Right atrium auricular region (tissue), 2 donors: Measurements from ENCODE around the gene TOP2B. TPM values are rescaled to one million over a fixed set of nuclear protein-coding genes. Genes with fewer than 3 reads are reported as not detected.

Experiments used
- DNase-seq: peaks from one replicate; pipeline ENCODE4 v3.0.0-alpha.2; 2019; ENCODE audit warnings: low spot score
- H3K27ac ChIP-seq, 2 donors: fragments of 200-600 bp; sonication (generic); 1 replicate in 1 of 2; 2 replicates in 1 of 2; pipeline ENCODE4 v1.5.1; 2016 to 2019
- H3K27me3 ChIP-seq, 2 donors: fragments of 200-600 bp; sonication (generic); one replicate each; pipeline versions ENCODE4 v1.5.1 to v1.6.0; 2017 to 2019
- H3K36me3 ChIP-seq: fragments of 200-600 bp; sonication (generic); one replicate; pipeline ENCODE4 v1.5.1; 2016
- H3K4me1 ChIP-seq, 2 donors: fragments of 200-600 bp; sonication (generic); one replicate each; pipeline versions ENCODE4 v1.5.1 to v1.6.0; 2017 to 2019
- H3K4me3 ChIP-seq, 2 donors: fragments of 200-600 bp; sonication (generic); 1 replicate in 1 of 2; 2 replicates in 1 of 2; pipeline ENCODE4 v1.5.1; 2017 to 2019; ENCODE audit warnings: mild to moderate bottlenecking in 1 of 2, moderate library complexity in 1 of 2
- H3K9me3 ChIP-seq, 2 donors: fragments of 200-600 bp; sonication (generic); one replicate each; pipeline ENCODE4 v1.5.1; 2019
- total RNA-seq, 2 donors: library from RNA; depleted of rRNA; stranded (reverse); fragments of >200 nt; gene quantifications; one replicate each; pipeline ENCODE4 v1.1.0, GENCODE V29; 2016
- TF ChIP-seq, protein P1 (sequence below), 2 donors: fragments of 200-600 bp; sonication (generic); IDR thresholded peaks; one replicate each; pipeline ENCODE4 v1.5.1; 2019; ENCODE audit warnings: antibody characterized with exemption in 2 of 2

Gene TOP2B
- total RNA-seq, 2 donors from 2014 or later: 67.2 to 91.4 TPM

DNA sequence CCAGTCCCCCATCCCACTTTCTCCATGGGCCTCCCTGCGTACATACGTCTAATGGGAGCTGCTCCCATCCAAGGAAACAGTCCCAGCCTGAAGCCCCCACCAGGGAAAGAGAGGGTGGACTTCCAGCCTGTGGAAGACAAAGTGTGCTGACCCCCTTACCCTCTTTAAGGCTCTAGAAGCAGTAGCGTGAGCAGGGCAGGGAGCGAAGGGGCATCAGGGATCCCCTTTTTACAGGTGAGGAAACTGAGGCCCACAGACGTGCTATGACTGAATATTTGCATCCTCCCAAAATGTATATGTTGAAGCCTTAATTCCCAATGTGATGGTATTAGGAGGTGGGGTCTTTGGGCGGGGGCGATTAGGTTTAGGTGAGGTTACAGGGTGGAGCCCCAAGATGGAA, 83.4 kb downstream of the TOP2B start:
- H3K4me3 ChIP-seq: no peak overlapping the region
- peaks cover 20% of the 10 kb centered on the region for H3K36me3 ChIP-seq
- DNase-seq: no peak
- no peak overlapping the region for H3K27ac ChIP-seq
- no peaks in the 10 kb centered on the region for H3K27me3 ChIP-seq
- H3K9me3 ChIP-seq: no peaks in the 10 kb centered on the region
- TF ChIP-seq, protein P1, sequence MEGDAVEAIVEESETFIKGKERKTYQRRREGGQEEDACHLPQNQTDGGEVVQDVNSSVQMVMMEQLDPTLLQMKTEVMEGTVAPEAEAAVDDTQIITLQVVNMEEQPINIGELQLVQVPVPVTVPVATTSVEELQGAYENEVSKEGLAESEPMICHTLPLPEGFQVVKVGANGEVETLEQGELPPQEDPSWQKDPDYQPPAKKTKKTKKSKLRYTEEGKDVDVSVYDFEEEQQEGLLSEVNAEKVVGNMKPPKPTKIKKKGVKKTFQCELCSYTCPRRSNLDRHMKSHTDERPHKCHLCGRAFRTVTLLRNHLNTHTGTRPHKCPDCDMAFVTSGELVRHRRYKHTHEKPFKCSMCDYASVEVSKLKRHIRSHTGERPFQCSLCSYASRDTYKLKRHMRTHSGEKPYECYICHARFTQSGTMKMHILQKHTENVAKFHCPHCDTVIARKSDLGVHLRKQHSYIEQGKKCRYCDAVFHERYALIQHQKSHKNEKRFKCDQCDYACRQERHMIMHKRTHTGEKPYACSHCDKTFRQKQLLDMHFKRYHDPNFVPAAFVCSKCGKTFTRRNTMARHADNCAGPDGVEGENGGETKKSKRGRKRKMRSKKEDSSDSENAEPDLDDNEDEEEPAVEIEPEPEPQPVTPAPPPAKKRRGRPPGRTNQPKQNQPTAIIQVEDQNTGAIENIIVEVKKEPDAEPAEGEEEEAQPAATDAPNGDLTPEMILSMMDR (IDR thresholded peaks at IDR 0.05): no peak
- no peaks in the 10 kb centered on the region for H3K4me1 ChIP-seq

DNA sequence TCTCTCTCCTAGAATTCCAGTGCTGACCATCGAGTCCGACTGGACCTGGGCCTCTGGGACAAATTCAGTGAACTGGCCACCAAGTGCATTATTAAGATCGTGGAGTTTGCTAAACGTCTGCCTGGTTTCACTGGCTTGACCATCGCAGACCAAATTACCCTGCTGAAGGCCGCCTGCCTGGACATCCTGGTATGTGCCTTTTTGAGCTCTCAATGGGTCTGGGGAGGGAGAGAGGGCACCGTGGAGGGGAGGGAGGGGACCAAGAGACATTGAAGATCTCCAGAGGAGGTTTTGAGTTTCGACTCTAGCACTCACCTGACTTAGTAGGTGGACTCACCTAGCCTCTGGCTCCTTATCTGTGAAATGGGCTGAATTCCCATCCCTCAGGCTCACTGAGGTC, 84.2 kb downstream of the TOP2B start:
- H3K9me3 ChIP-seq: no peaks in the 10 kb centered on the region
- H3K27ac ChIP-seq: no peak overlapping the region
- H3K27me3 ChIP-seq: no peaks in the 10 kb centered on the region
- peaks cover 20% of the 10 kb centered on the region for H3K36me3 ChIP-seq
- peaks cover 0 to 4% of the 10 kb centered on the region in 2 donors for H3K4me1 ChIP-seq
- no peak for DNase-seq
- TF ChIP-seq, protein P1 (IDR thresholded peaks at IDR 0.05): no peak
- no peak overlapping the region for H3K4me3 ChIP-seq

DNA sequence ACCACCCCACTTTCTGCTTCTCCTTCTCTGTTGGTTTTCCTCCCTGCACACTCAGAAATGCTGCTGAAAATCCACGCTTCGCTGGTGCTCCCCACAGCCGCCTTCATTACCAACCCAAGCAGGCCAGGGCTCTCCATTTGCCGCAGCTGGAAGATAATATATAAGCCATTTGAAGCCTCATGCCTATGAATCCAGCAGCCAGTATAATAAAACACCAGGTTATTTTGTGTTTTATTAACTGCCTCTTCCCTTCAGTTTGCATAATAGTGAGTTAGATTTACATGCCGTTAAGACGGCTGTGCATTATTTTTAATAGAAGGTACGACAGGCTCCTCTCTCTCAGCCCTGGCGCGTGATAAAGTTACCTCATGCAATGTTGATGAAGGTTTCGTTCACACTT, 86.6 kb downstream of the TOP2B start:
- H3K27me3 ChIP-seq: no peaks in the 10 kb centered on the region
- TF ChIP-seq, protein P1 (IDR thresholded peaks at IDR 0.05): no peak
- no peak overlapping the region for H3K4me3 ChIP-seq
- peaks cover 20% of the 10 kb centered on the region for H3K36me3 ChIP-seq
- H3K9me3 ChIP-seq: no peaks in the 10 kb centered on the region
- no peak overlapping the region for H3K27ac ChIP-seq
- no peak for DNase-seq
- peaks cover 0 to 18% of the 10 kb centered on the region in 2 donors for H3K4me1 ChIP-seq

DNA sequence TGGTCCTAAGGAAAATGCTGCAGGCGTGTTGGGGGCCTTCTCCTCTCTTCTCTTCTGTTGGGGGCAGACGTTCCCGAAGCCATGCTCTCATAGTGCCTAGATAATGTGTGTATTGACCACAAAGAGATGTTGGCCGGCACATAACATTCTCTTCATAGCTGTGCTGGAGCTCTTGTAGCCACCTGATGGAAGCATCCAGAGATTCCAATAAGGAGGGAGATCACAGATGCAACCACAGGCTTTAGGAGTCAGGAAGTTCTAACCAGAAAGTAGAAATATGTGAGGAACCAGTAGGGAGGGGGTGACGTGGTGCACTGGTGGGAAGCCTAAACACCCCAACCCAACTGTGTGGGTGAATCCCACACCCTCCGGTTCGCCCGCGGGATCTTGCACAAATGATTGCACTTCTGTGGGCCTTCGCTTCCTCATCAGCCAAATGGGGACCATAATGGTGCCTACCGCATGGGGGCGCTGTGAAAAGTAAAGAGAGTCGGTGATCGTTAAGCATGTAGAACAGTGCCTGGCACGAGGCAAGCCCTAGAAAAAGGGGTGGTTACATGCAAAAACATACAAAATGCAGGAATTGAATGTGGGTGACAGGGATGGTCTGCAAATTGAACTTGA, 87.8 kb downstream of the TOP2B start:
- H3K27me3 ChIP-seq: no peaks in the 10 kb centered on the region
- TF ChIP-seq, protein P1 (IDR thresholded peaks at IDR 0.05): no peak
- no peak for DNase-seq
- H3K4me3 ChIP-seq: no peak overlapping the region
- peaks cover 14% of the 10 kb centered on the region for H3K36me3 ChIP-seq
- H3K27ac ChIP-seq: peak overlapping the region in 1 of 2 donors; percentile 90
- H3K4me1 ChIP-seq: peaks cover 0 to 24% of the 10 kb centered on the region in 2 donors
- no peaks in the 10 kb centered on the region for H3K9me3 ChIP-seq

DNA sequence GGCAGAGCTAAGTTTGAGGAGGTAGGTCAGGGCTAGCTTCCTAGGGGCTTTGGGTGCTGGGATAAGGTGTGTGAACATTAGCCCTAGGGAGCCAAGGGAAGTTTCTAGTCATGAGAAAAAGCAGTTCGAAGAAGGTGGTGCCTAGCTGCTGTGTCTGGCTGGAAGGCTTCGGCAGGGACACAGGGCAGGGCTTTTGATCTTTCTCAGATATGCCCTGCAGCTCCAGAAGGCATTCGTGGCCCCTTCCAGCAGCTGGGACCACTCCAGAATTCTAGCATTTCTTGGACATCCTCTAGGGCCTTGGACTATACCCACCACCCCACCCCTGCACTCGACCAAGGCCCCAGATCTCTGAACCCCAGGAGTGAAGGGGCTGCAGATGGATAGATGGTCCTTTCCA, 88.6 kb downstream of the TOP2B start:
- Histone ChIP-seq H3K4me1 (peaks cover 0 to 24% of the 10 kb centered on the region in 2 donors), H3K4me3 (no peak overlapping the region), H3K27ac (peak overlapping the region in 1 of 2 donors; percentile 90), H3K36me3 (peaks cover 14% of the 10 kb centered on the region), H3K27me3 (no peaks in the 10 kb centered on the region), H3K9me3 (no peaks in the 10 kb centered on the region)
- TF ChIP-seq, protein P1 (IDR thresholded peaks at IDR 0.05): no peak
- no peak for DNase-seq

DNA sequence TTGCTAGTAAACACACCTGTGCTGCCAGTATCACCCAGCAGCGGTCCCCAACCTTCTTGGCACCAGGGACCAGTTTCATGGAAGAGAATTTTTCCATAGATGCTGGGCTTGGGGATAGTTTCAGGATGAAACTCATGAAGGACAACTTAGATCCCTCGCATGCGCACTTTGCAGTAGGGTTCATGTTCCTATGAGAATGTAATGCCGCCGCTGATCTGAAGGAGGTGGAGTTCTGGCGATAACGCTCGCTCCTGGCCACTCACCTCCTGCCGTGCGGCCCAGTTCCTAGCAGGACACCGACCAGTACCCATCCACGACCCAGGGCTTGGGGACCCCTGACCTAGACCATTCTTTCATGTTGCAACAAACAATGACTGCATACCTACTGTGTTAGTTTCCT, 89.7 kb downstream of the TOP2B start:
- TF ChIP-seq, protein P1 (IDR thresholded peaks at IDR 0.05): no peak
- no peak overlapping the region for H3K4me3 ChIP-seq
- H3K4me1 ChIP-seq: peaks cover 0 to 24% of the 10 kb centered on the region in 2 donors
- no peaks in the 10 kb centered on the region for H3K9me3 ChIP-seq
- H3K27me3 ChIP-seq: no peaks in the 10 kb centered on the region
- DNase-seq: no peak
- H3K36me3 ChIP-seq: peaks cover 15% of the 10 kb centered on the region
- peak overlapping the region; percentile 80 to 90 for H3K27ac ChIP-seq
